GM21390 (cell line): ENCODE measurements around the gene SLC30A3.

Experiments
- ATAC-seq: cut with Tn5 transposase; IDR thresholded peaks from one replicate; pipeline ENCODE4 v1.9.1; 2021; ENCODE audit not compliant: unreplicated experiment

SLC30A3 gene

GRCh38 chr2:27208486-27209050, 54.3 kb downstream of the SLC30A3 start:
- no peak for ATAC-seq

GRCh38 chr2:27206346-27206745, 56.5 kb downstream of the SLC30A3 start:
- no peak for ATAC-seq

- ATAC-seq = no peak
These were observed 57.6 kb downstream of the SLC30A3 start for GRCh38 chr2:27205206-27205605.

- no peak for ATAC-seq
These were observed 58.3 kb downstream of the SLC30A3 start for GRCh38 chr2:27204566-27204965.

- ATAC-seq = no peak
These were observed 59.1 kb downstream of the SLC30A3 start for GRCh38 chr2:27203741-27204140.
